ENCODE results near the gene UBE2A.

Gene UBE2A

GRCh38 chrX:119541188-119541587 lies 33.2 kb upstream of the UBE2A start (continued):
- TF ChIP-seq ZNF223 (tag by site-specific recombination; IDR thresholded peaks at IDR 0.05) (no peak), GFI1B (tag by site-specific recombination; IDR thresholded peaks at IDR 0.05) (no peak), ZNF518A (tag by site-specific recombination; conservative IDR thresholded peaks at IDR 0.05; ENCODE audit: low read depth) (no peak), ZNF701 (tag by site-specific recombination; IDR thresholded peaks at IDR 0.05) (no peak), REPIN1 (tag by site-specific recombination; IDR thresholded peaks at IDR 0.05; ENCODE audit: low read depth) (no peak)

GRCh38 chrX:119549327-119550016 lies 24.9 kb upstream of the UBE2A start:
- no peaks in the 10 kb centered on the region for H3K9me3 ChIP-seq (ENCODE audit: control insufficient read depth, insufficient read depth, low read depth, low read length)
- no peaks in the 10 kb centered on the region for H3K4me1 ChIP-seq (ENCODE audit: control insufficient read depth, insufficient read depth, low read length)
- CTCF ChIA-PET = interaction anchor here (0.7 to 1.5 kb wide), 2 partner anchors 15 to 234 kb away, joined by 3 read pairs; no protein-coding TSS in a partner anchor
- no peak overlapping the region for H3K27ac ChIP-seq (ENCODE audit: extremely low read depth, low read depth, low read length)
- H3K36me3 ChIP-seq (ENCODE audit: control insufficient read depth in 2 of 2, insufficient read depth in 1 of 2, low read length in 2 of 2) = no peaks in the 10 kb centered on the region; a peak in 1 of 3 replicates
- no peak overlapping the region for H3K4me3 ChIP-seq (ENCODE audit: low read depth, low read length)
- POLR2A ChIA-PET = no interaction called here
- TF ChIP-seq ZNF138 (tag by site-specific recombination; IDR thresholded peaks at IDR 0.05; ENCODE audit: borderline replicate concordance) (no peak), PRDM6 (tag by site-specific recombination; IDR thresholded peaks at IDR 0.05) (no peak), ZNF114 (tag by site-specific recombination; IDR thresholded peaks at IDR 0.05) (no peak), INSM2 (tag by site-specific recombination; IDR thresholded peaks at IDR 0.05) (no peak), BCL11A (tag by site-specific recombination; IDR thresholded peaks at IDR 0.05; ENCODE audit: low read depth) (no peak), ZNF677 (tag by site-specific recombination; IDR thresholded peaks at IDR 0.05) (no peak), ZNF623 (tag by site-specific recombination; IDR thresholded peaks at IDR 0.05) (no peak), ZFP69B (tag by site-specific recombination; IDR thresholded peaks at IDR 0.05) (no peak), ZNF621 (tag by site-specific recombination; IDR thresholded peaks at IDR 0.05) (no peak), ZNF785 (tag by site-specific recombination; IDR thresholded peaks at IDR 0.05) (no peak), PRDM2 (tag by site-specific recombination; IDR thresholded peaks at IDR 0.05; ENCODE audit: borderline replicate concordance) (no peak), HIC1 (tag by site-specific recombination; IDR thresholded peaks at IDR 0.05) (no peak), IKZF3 (tag by site-specific recombination; IDR thresholded peaks at IDR 0.05) (no peak)
